DMS114 treated with DMSO at 0.1 percent for 48 hours (cell line): ENCODE measurements around the gene CLDN3.
"Not testable (repeated sequence)": the region's sequence is repeated elsewhere in the genome, so short reads cannot be mapped to it uniquely, and the experiment has no call there.

Experiments
- DNase-seq: peaks from one replicate; lab custom pipeline; 2025; ENCODE audit not compliant: unreplicated experiment; lab: John Stamatoyannopoulos, UW

The CLDN3 gene

GRCh38 chr7:73738220-73738611 is 31.9 kb downstream of the CLDN3 start:
- no peak for DNase-seq

- peak; percentile 16 for DNase-seq
Observed at GRCh38 chr7:73737491-73738219, 32.4 kb downstream of the CLDN3 start.

GRCh38 chr7:73736885-73737284 is 33.2 kb downstream of the CLDN3 start:
- no peak for DNase-seq

- DNase-seq, result no peak
Observed at GRCh38 chr7:73735528-73735905, 34.6 kb downstream of the CLDN3 start.

- DNase-seq, result peak; percentile 53
Observed at GRCh38 chr7:73734619-73735527, 35.2 kb downstream of the CLDN3 start.

- DNase-seq, result no peak
Observed at GRCh38 chr7:73732397-73732796, 37.7 kb downstream of the CLDN3 start.

- no peak for DNase-seq
Observed at GRCh38 chr7:73730485-73730884, 39.6 kb downstream of the CLDN3 start.

GRCh38 chr7:73728551-73728950 is 41.5 kb downstream of the CLDN3 start:
- DNase-seq, result no peak

- DNase-seq, result no peak
Observed at GRCh38 chr7:73727952-73728351, 42.1 kb downstream of the CLDN3 start.

- no peak for DNase-seq
Observed at GRCh38 chr7:73726083-73726466, 44.0 kb downstream of the CLDN3 start.

- DNase-seq, result no peak
Observed at GRCh38 chr7:73723813-73724212, 46.3 kb downstream of the CLDN3 start.

GRCh38 chr7:73722785-73723184 is 47.3 kb downstream of the CLDN3 start:
- no peak for DNase-seq

- not testable (repeated sequence) for DNase-seq
Observed at GRCh38 chr7:73722182-73722581, 47.9 kb downstream of the CLDN3 start.

GRCh38 chr7:73721377-73721817 is 48.7 kb downstream of the CLDN3 start:
- no peak for DNase-seq

- DNase-seq, result not testable (repeated sequence)
Observed at GRCh38 chr7:73720443-73720842, 49.6 kb downstream of the CLDN3 start.

- DNase-seq, result no peak
Observed at GRCh38 chr7:73719806-73720169, 50.3 kb downstream of the CLDN3 start.
